Osteocyte (in vitro differentiated cells): ENCODE data around the gene RABGAP1L. TPM values are rescaled to one million over a fixed set of nuclear protein-coding genes. Genes with fewer than 3 reads are reported as not detected.

Source experiments
- DNase-seq: peaks from one replicate; pipeline ENCODE4 v3.0.0; 2021; ENCODE audit warnings: mixed read lengths; ENCODE audit not compliant: unreplicated experiment; ENCODE audit errors: extremely low spot score
- H3K27ac Mint-ChIP-seq: one replicate; pipeline ENCODE4 v1.8.0; 2021; ENCODE audit warnings: mild to moderate bottlenecking, mixed read lengths; ENCODE audit not compliant: unreplicated experiment
- H3K27me3 Mint-ChIP-seq: one replicate; pipeline ENCODE4 v1.8.0; 2021; ENCODE audit warnings: mixed read lengths; ENCODE audit not compliant: unreplicated experiment
- H3K36me3 Mint-ChIP-seq: one replicate; pipeline ENCODE4 v1.8.0; 2021; ENCODE audit warnings: mixed read lengths; ENCODE audit not compliant: unreplicated experiment
- H3K4me1 Mint-ChIP-seq: one replicate; pipeline ENCODE4 v1.8.0; 2021; ENCODE audit warnings: mixed read lengths; ENCODE audit not compliant: unreplicated experiment
- H3K4me3 Mint-ChIP-seq: one replicate; pipeline ENCODE4 v1.8.0; 2021; ENCODE audit warnings: mild to moderate bottlenecking, moderate library complexity, mixed read lengths; ENCODE audit not compliant: unreplicated experiment
- H3K9me3 Mint-ChIP-seq: one replicate; pipeline ENCODE4 v1.8.0; 2021; ENCODE audit warnings: mixed read lengths; ENCODE audit not compliant: unreplicated experiment
- long read RNA-seq: library from polyadenylated mRNA; unstranded; transcript quantifications from one replicate; pipeline ENCODE4 v2.0.0, GENCODE V29; 2021
- total RNA-seq: library from RNA; stranded (reverse); gene quantifications from 2 replicates; pipeline ENCODE4 v1.2.1, GENCODE V29; 2021
- TF ChIP-seq, protein P1 (sequence below): fragments of 200-600 bp; sonication (generic); IDR thresholded peaks from 2 replicates; pipeline ENCODE4 v1.5.0; 2021; ENCODE audit warnings: antibody characterized with exemption, mild to moderate bottlenecking, moderate library complexity

RABGAP1L gene
- 29.3 and 32.2 TPM in 2 replicates for total RNA-seq
- long read RNA-seq, full-length matches to known transcripts: 2 of 31 reads
- long read RNA-seq, partial matches to known transcripts: 8 of 31 reads
- long read RNA-seq, other reads (novel, unspliced or antisense): 21 of 31 reads

DNA sequence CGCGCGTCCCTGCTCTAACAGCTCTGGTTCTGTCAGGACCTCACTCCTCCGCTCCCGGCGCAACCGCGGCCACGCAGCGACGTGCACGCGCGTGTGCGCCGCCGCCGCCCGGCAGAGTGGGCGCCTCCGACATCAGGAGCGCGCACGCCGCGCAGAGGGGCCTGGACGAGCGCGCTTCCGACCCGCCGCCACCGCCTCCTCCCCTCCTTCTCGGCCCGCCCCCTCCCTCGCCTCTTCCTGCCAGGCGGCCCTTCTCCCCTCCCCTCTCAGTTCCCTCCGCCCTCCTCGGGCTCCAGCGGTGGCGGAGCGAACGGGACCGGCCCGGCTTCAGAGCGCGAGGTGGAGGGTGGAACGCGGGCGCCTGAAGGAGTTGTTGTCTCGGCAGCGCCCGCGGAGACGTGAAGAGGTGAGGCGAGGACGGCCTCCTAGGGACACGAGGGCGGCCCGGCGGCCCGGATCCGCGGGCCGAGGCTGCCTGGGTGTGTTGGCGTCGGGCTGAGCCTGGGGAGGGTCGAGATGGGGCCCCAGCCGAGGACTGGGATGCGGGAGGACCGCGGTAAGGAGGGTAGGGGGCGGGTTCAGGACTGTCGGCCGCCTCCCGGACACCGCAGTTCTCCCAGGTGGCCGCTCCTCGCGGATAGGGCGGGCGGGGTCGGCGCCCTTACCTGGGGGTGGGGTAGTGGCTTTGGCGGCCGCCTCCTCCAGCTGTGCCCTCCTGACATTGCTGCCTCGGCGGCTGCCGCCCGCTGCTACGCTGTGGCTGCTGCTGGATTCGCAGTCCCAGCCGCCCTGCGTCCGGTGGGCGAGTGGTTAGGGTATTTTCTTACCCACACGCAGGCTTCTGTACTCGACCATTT lies at the start of gene RABGAP1L:
TSS of gene RABGAP1L (plus strand) at position 269 of the 857 bp plus-strand sequence.
- peak within 1 kb of the TSS; percentile 97 for H3K4me3 Mint-ChIP-seq
- TF ChIP-seq, protein P1, sequence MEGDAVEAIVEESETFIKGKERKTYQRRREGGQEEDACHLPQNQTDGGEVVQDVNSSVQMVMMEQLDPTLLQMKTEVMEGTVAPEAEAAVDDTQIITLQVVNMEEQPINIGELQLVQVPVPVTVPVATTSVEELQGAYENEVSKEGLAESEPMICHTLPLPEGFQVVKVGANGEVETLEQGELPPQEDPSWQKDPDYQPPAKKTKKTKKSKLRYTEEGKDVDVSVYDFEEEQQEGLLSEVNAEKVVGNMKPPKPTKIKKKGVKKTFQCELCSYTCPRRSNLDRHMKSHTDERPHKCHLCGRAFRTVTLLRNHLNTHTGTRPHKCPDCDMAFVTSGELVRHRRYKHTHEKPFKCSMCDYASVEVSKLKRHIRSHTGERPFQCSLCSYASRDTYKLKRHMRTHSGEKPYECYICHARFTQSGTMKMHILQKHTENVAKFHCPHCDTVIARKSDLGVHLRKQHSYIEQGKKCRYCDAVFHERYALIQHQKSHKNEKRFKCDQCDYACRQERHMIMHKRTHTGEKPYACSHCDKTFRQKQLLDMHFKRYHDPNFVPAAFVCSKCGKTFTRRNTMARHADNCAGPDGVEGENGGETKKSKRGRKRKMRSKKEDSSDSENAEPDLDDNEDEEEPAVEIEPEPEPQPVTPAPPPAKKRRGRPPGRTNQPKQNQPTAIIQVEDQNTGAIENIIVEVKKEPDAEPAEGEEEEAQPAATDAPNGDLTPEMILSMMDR: peak; percentile 3
- H3K27me3 Mint-ChIP-seq: peaks cover 3% of the 10 kb centered on the region
- DNase-seq: peak; percentile 98
- H3K36me3 Mint-ChIP-seq: no peaks in the 10 kb centered on the region
- peak within 1 kb of the TSS; percentile 78 for H3K27ac Mint-ChIP-seq
- peaks cover 16% of the 10 kb centered on the region for H3K4me1 Mint-ChIP-seq
- H3K9me3 Mint-ChIP-seq: no peaks in the 10 kb centered on the region

DNA sequence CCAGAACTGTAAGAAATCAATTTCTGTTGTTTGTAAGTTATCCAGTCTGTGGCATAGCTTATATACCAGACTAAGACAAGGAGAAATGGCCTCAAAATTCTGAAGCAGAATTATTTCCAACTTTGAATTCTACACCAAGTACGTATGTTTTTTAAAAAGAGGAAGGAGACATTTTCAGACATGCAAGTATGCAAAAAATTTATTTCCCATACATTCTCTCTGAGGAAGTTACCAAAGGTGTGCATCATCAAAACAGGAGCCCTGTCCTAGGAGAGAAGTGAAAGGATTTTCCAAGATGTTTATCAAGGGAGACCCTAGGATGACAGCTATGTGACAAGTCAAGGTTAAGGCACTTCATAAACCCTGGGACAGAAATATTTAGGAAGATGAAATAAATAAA lies 49.3 kb upstream of the RABGAP1L start:
- no peak overlapping the region for H3K27ac Mint-ChIP-seq
- peaks cover 21% of the 10 kb centered on the region for H3K27me3 Mint-ChIP-seq
- no peaks in the 10 kb centered on the region for H3K9me3 Mint-ChIP-seq
- H3K4me1 Mint-ChIP-seq: peaks cover 3% of the 10 kb centered on the region
- no peak overlapping the region for H3K4me3 Mint-ChIP-seq
- TF ChIP-seq, protein P1: no peak
- no peak for DNase-seq
- no peaks in the 10 kb centered on the region for H3K36me3 Mint-ChIP-seq

DNA sequence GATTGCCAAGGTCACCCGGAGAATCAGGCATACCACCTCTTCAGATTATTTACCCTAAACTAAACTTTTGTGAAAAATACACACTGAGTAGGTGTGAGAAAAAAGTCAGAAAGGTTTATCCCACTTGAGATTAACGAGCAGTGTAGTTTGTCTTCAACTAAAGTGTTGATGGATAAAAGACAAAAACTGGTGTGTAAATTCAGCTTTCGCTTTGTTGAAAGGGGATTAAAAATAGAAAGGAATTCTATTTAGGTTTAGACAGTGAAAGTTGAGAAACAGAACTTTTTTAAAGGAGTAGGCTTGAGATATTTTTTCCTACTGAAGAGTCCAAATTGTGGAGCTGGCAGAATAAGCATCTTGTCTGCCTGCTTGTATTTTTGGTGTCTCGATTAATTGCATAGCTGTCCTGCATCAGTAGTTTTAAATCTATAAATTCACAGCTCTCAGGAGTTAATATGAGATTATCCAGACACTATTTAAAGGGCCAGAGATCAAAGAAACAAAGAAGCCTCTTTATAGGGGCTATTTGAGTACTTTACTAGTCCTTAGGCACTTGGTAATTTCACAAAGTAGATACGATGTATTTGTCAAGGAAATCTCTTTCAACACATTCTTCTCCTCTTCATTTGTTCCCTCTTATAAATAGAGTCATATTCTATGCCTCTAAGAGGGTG lies 46.7 kb upstream of the RABGAP1L start:
- peaks cover 3% of the 10 kb centered on the region for H3K4me1 Mint-ChIP-seq
- no peak overlapping the region for H3K27ac Mint-ChIP-seq
- no peak for DNase-seq
- H3K9me3 Mint-ChIP-seq: no peaks in the 10 kb centered on the region
- H3K4me3 Mint-ChIP-seq: no peak overlapping the region
- TF ChIP-seq, protein P1: no peak
- peaks cover 14% of the 10 kb centered on the region for H3K27me3 Mint-ChIP-seq
- H3K36me3 Mint-ChIP-seq: no peaks in the 10 kb centered on the region

DNA sequence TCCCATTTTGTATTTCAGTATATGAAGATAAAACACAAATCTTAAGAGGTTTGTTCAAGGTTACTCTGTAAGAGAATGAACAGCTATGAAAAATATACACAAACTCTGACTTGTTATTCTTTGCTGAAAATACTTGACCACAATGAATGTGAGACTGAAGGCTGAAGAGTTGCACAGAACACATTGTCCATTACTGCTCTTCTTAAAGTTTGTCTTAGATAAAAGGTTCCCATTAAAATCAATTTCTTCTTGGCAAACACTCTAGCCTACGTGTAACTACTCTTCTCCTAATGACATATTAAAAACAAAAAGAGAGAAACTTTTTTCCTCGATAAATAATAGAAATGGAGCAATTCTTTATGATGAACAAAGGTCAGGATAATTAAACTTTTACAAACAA lies 45.2 kb upstream of the RABGAP1L start:
- no peaks in the 10 kb centered on the region for H3K9me3 Mint-ChIP-seq
- H3K27me3 Mint-ChIP-seq: peaks cover 14% of the 10 kb centered on the region
- DNase-seq: no peak
- H3K27ac Mint-ChIP-seq: no peak overlapping the region
- no peaks in the 10 kb centered on the region for H3K36me3 Mint-ChIP-seq
- TF ChIP-seq, protein P1: no peak
- H3K4me3 Mint-ChIP-seq: no peak overlapping the region
- peaks cover 3% of the 10 kb centered on the region for H3K4me1 Mint-ChIP-seq
